Ureter (tissue), 1 donor: ENCODE results near the gene RANGAP1. TPM values are rescaled to one million over a fixed set of nuclear protein-coding genes. Genes with fewer than 3 reads are reported as not detected.

Experiments used
- DNase-seq: peaks from one replicate; pipeline ENCODE4 v3.0.0-alpha.2; 2020; ENCODE audit warnings: low spot score
- total RNA-seq: library from RNA; stranded (reverse); gene quantifications from one replicate; pipeline ENCODE4 v1.2.4, GENCODE V29; 2023
- donor health status: DM: yes; HTN: yes; CAD: no.

Gene RANGAP1, protein sequence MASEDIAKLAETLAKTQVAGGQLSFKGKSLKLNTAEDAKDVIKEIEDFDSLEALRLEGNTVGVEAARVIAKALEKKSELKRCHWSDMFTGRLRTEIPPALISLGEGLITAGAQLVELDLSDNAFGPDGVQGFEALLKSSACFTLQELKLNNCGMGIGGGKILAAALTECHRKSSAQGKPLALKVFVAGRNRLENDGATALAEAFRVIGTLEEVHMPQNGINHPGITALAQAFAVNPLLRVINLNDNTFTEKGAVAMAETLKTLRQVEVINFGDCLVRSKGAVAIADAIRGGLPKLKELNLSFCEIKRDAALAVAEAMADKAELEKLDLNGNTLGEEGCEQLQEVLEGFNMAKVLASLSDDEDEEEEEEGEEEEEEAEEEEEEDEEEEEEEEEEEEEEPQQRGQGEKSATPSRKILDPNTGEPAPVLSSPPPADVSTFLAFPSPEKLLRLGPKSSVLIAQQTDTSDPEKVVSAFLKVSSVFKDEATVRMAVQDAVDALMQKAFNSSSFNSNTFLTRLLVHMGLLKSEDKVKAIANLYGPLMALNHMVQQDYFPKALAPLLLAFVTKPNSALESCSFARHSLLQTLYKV
- total RNA-seq: 59.7 TPM

GRCh38 chr22:41285820-41286638 lies at the start of gene RANGAP1:
Gene RANGAP1 (minus strand): TSS chr22:41286187. CDS start chr22:41281044, 5,143 bp downstream.
- peak; percentile 98 for DNase-seq

GRCh38 chr22:41334951-41335635 lies 49.1 kb upstream of the RANGAP1 start:
- no peak for DNase-seq

- DNase-seq: no peak
These were observed 48.2 kb upstream of the RANGAP1 start for GRCh38 chr22:41334215-41334614.

DNA sequence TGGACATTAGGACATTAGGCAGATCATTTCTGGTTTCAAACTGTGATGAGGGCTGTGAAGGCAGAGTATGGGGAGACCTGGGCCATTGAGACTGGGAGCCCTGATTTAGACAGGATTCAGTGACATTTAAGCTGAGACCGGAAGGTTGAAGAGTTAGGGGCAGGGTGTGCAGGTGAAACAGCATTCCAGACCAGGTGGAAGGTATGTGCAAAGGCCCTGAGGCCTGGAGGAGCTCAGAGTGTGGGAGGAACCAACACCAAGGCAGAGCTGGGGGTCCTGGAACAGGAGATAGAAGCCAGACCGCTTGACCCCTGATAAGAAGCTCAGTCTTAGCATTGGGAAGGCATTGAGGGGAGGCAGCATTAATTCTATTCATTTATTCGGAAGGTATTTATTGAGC lies 47.8 kb upstream of the RANGAP1 start:
- no peak for DNase-seq

- no peak for DNase-seq
These were observed 46.4 kb upstream of the RANGAP1 start for GRCh38 chr22:41332217-41332939.

- no peak for DNase-seq
These were observed 44.2 kb upstream of the RANGAP1 start for GRCh38 chr22:41330169-41330568.

- DNase-seq: no peak
These were observed 41.1 kb upstream of the RANGAP1 start for GRCh38 chr22:41327124-41327523.

- no peak for DNase-seq
These were observed 39.0 kb upstream of the RANGAP1 start for GRCh38 chr22:41324821-41325528.

- DNase-seq: no peak
These were observed 34.6 kb upstream of the RANGAP1 start for GRCh38 chr22:41320416-41321240.

- no peak for DNase-seq
These were observed 29.6 kb upstream of the RANGAP1 start for GRCh38 chr22:41315586-41315985.

GRCh38 chr22:41314821-41315220 lies 28.8 kb upstream of the RANGAP1 start:
- no peak for DNase-seq

GRCh38 chr22:41311487-41311886 lies 25.5 kb upstream of the RANGAP1 start:
- DNase-seq: no peak

- no peak for DNase-seq
These were observed 24.3 kb upstream of the RANGAP1 start for GRCh38 chr22:41310336-41310735.

- no peak for DNase-seq
These were observed 22.6 kb upstream of the RANGAP1 start for GRCh38 chr22:41308544-41308947.

DNA sequence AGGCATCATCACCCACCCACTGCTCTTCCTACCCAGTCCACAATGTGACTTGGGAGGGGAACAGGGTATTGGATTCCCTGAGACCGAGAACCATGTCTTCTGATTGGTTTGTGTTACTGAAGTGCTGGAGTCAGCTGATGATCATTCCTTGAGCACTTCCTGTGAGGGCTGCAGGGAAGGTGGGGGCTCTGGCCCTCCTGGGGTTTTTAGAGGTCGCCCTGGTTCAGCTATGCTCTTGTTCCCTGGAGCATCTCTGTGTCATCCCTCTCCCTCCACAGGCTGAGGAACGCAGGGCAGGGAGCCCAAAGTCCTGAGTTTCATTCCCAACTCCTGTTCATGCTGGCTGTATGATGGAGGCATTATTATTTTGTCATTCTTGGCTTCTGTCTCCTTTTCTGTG lies 22.1 kb upstream of the RANGAP1 start:
- DNase-seq: no peak

- DNase-seq: no peak
These were observed 19.7 kb upstream of the RANGAP1 start for GRCh38 chr22:41305646-41306045.

- no peak for DNase-seq
These were observed 16.8 kb upstream of the RANGAP1 start for GRCh38 chr22:41302811-41303210.

DNA sequence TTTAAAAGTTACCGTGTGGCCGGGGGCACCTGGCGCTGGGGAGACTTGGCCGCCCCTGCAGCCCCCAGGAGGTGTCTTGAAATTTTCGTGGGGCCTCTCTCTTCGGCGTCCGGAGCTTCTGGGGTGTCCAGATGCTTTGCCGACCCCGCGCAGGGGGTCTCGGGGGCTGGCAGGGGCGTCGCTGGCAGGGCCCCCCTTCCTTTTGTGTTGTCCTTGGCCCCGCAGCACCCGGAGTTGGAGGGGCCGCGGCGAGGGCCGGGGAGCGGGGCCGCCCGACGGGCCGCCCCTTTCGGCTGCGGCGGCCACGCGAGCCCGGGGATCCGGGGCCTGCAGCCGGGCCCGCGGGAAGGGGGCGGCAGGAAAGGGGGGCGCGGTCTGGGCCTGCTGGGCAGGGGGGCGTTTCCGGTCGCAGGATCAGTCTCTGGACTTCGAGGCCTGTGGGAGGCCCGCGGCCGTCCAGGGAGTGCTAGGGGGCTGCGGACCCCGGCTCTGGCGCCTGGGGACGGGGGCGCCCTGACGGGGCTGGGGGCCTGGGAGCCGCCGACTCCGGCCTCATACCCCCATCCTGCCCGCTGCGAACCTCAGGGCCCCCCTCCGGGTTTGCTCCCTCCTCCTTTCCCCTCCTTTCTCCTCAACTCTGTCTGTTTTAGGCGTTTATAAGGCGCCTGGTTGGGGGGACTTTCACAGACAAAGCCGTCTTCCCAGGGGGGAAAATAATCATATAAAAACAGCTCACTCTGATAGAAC lies 16.2 kb upstream of the RANGAP1 start:
- DNase-seq: no peak
